ENCODE measurements around the gene ZCWPW1. TPM values are rescaled to one million over a fixed set of nuclear protein-coding genes. Genes with fewer than 3 reads are reported as not detected.

The ZCWPW1 gene
- total and polyA plus RNA-seq, 2 of the 13 experiments (the other 11 are each of a cell fraction or from before 2014, with no cell fraction given) = 2.4 to 2.5 TPM

DNA sequence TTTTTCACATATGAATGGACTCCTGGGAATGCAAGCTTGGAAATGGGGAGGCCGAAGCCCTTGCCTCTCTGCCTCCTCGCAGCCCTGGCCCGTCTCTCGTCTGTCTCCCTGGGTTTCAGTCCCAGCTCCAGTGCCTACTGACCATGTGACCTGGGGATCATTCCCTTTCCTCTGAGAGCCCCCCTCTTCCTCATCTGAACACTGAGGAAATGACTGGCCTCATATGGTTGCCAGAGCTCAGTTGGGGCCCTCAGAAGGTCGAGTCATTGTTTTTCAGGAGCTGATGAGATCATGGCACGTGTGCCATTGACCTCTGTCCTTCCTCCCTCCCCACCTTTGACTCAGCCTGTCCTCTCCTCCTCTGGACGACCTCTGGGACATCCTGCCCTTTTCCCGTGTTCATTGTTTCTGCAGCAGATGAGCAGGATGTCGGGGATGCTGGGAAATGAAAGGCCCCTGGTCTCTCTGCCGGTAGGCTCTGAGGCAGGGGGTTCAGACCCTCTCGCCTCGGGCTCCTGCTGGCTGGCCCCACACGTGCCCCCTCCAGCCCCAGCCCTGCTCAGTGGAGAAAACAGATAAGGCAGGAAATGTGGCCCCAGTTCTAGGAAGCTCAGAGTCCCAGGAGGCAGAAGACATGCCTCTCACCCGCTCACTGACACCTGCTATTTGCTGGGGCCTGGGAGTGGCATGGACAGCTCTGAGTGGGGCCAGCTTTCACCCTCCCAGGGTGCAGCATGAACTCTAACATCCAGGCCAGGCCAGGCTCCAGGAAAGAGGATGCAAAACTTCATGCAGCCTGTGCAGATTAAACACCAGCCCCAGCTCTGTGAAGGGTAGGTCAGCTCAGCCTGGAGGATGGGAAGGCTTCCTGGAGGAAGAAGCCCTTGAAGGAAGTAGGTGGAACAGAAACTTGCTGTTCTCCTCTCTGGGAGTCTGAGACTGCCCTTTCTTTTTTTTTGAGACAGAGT is 16.1 kb upstream of the ZCWPW1 start (continued):
- TF ChIP-seq, protein P1, sequence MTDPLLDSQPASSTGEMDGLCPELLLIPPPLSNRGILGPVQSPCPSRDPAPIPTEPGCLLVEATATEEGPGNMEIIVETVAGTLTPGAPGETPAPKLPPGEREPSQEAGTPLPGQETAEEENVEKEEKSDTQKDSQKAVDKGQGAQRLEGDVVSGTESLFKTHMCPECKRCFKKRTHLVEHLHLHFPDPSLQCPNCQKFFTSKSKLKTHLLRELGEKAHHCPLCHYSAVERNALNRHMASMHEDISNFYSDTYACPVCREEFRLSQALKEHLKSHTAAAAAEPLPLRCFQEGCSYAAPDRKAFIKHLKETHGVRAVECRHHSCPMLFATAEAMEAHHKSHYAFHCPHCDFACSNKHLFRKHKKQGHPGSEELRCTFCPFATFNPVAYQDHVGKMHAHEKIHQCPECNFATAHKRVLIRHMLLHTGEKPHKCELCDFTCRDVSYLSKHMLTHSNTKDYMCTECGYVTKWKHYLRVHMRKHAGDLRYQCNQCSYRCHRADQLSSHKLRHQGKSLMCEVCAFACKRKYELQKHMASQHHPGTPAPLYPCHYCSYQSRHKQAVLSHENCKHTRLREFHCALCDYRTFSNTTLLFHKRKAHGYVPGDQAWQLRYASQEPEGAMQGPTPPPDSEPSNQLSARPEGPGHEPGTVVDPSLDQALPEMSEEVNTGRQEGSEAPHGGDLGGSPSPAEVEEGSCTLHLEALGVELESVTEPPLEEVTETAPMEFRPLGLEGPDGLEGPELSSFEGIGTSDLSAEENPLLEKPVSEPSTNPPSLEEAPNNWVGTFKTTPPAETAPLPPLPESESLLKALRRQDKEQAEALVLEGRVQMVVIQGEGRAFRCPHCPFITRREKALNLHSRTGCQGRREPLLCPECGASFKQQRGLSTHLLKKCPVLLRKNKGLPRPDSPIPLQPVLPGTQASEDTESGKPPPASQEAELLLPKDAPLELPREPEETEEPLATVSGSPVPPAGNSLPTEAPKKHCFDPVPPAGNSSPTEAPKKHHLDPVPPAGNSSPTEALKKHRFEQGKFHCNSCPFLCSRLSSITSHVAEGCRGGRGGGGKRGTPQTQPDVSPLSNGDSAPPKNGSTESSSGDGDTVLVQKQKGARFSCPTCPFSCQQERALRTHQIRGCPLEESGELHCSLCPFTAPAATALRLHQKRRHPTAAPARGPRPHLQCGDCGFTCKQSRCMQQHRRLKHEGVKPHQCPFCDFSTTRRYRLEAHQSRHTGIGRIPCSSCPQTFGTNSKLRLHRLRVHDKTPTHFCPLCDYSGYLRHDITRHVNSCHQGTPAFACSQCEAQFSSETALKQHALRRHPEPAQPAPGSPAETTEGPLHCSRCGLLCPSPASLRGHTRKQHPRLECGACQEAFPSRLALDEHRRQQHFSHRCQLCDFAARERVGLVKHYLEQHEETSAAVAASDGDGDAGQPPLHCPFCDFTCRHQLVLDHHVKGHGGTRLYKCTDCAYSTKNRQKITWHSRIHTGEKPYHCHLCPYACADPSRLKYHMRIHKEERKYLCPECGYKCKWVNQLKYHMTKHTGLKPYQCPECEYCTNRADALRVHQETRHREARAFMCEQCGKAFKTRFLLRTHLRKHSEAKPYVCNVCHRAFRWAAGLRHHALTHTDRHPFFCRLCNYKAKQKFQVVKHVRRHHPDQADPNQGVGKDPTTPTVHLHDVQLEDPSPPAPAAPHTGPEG (CRISPR knock-in tag; IDR thresholded peaks at IDR 0.05) = no peak
- TF ChIP-seq ZNF160 (CRISPR knock-in tag; IDR thresholded peaks at IDR 0.05) = no peak
- no peak for TF ChIP-seq ZNF496 (CRISPR knock-in tag; IDR thresholded peaks at IDR 0.05; ENCODE audit: insufficient replicate concordance)

Measured in HepG2 (cell line).